Endometrium (tissue), 2 donors: Measurements from ENCODE around the gene SSR1.
A peak's percentile ranks its signal among the peaks of the same experiment; 100 is the strongest.
"Not testable (repeated sequence)": the region's sequence is repeated elsewhere in the genome, so short reads cannot be mapped to it uniquely, and the experiment has no call there.

Experiments used
- FAIRE-seq: peaks from 2 replicates; lab custom pipeline; 2012; peaks lifted over from hg19 to GRCh38; lab: Jason Lieb, UNC
- donor health status: control.
- donor health status: control.

SSR1 gene

GRCh38 chr6:7312616-7313504 is at the start of gene SSR1:
Gene SSR1 (minus strand): TSS chr6:7313199. CDS start chr6:7313120, 79 bp downstream.
- FAIRE-seq = peak; percentile 92

- not testable (repeated sequence) for FAIRE-seq
Measured at GRCh38 chr6:7351916-7352315, 38.9 kb upstream of the SSR1 start.

GRCh38 chr6:7350591-7350990 is 37.6 kb upstream of the SSR1 start:
- not testable (repeated sequence) for FAIRE-seq

GRCh38 chr6:7347551-7347997 is 34.6 kb upstream of the SSR1 start:
- not testable (repeated sequence) for FAIRE-seq

- not testable (repeated sequence) for FAIRE-seq
Measured at GRCh38 chr6:7344773-7345450, 31.9 kb upstream of the SSR1 start.

- FAIRE-seq = no peak
Measured at GRCh38 chr6:7343546-7344475, 30.8 kb upstream of the SSR1 start.

GRCh38 chr6:7341989-7342742 is 29.2 kb upstream of the SSR1 start:
- FAIRE-seq = no peak

- no peak for FAIRE-seq
Measured at GRCh38 chr6:7341271-7341670, 28.3 kb upstream of the SSR1 start.

GRCh38 chr6:7339007-7339732 is 26.2 kb upstream of the SSR1 start:
- FAIRE-seq = not testable (repeated sequence)

GRCh38 chr6:7338031-7338430 is 25.0 kb upstream of the SSR1 start:
- FAIRE-seq = no peak

- no peak for FAIRE-seq
Measured at GRCh38 chr6:7335519-7335918, 22.5 kb upstream of the SSR1 start.

- FAIRE-seq = no peak
Measured at GRCh38 chr6:7334685-7335084, 21.7 kb upstream of the SSR1 start.

GRCh38 chr6:7332090-7332745 is 19.2 kb upstream of the SSR1 start:
- no peak for FAIRE-seq

- FAIRE-seq = no peak
Measured at GRCh38 chr6:7331452-7331851, 18.5 kb upstream of the SSR1 start.

- FAIRE-seq = no peak
Measured at GRCh38 chr6:7328243-7328642, 15.2 kb upstream of the SSR1 start.

GRCh38 chr6:7325750-7326149 is 12.8 kb upstream of the SSR1 start:
- FAIRE-seq = no peak

- FAIRE-seq = no peak
Measured at GRCh38 chr6:7324520-7324919, 11.5 kb upstream of the SSR1 start.

- FAIRE-seq = no peak
Measured at GRCh38 chr6:7323074-7323473, 10.1 kb upstream of the SSR1 start.

- FAIRE-seq = not testable (repeated sequence)
Measured at GRCh38 chr6:7321866-7322265, 8.9 kb upstream of the SSR1 start.

GRCh38 chr6:7319406-7319805 is 6.4 kb upstream of the SSR1 start:
- not testable (repeated sequence) for FAIRE-seq
